CD4-positive, alpha-beta T cell treated with Interleukin-6 for 4 hours (primary cell): Measurements from ENCODE around the gene IFI27L2.

Source experiments
- DNase-seq: peaks from one replicate; pipeline ENCODE4 v3.0.0-alpha.2; 2020; ENCODE audit warnings: mixed read lengths

The IFI27L2 gene

DNA sequence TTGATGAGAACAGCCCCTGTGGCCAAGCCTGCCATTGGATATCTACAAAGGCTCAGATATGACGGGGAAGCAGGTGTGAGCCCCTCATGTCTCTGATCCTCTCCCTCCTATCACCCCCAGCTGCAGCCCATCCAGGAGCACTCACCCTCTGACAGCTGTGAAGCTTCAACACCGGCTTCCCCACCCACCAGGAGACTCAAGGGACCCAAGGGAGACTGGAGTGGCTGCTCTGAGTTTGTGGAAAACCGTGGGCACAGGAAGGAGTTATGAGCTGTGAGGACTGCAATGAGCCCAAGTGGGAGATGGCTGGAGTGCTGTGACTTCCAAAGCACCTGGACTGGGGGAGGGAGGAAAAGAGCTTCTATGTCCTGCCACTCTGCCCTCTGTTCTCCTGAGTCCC, 7.9 kb downstream of the IFI27L2 start:
- no peak for DNase-seq

GRCh38 chr14:94120667-94121340, 8.6 kb downstream of the IFI27L2 start:
- no peak for DNase-seq

GRCh38 chr14:94119071-94119470, 10.3 kb downstream of the IFI27L2 start:
- no peak for DNase-seq

DNA sequence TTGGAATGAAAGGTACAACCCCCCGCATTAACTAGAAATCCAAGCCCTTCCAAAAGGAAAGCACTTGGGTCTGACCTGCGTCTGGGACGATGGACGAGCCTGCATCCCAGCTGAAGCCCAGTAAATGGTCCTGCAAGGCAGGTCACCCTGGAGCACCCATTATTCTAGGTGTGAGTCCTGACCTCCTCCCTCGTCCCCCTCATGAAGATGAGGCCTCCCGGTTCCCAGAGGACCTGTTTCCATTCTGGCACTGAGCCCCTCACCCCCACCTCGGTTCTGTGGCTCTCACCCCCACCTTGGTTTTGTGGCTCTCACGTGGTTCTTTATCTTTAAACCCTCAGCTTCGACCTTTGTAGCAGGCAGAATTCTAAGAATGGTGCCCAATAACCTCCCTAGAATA, 11.5 kb downstream of the IFI27L2 start:
- DNase-seq, result no peak

DNA sequence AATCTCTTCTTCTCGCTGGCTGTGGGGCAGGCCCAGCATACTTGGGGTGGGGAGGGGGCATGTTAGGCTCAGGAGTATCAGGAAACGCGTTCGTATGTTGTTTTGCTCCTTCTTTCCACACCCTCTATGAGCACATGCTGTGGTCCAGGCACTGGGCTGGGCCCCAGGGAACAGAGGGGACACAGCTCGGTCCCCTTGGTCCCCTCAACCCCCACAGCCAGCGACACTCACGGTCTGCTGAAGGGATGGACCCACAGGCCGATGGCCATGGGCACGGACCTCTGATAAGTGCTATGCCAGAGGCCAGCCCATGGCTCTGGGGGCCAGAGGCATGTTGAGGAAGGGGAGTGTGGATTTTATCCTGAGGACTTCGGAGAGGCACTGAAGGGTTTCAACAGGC, 12.7 kb downstream of the IFI27L2 start:
- DNase-seq, result no peak

DNA sequence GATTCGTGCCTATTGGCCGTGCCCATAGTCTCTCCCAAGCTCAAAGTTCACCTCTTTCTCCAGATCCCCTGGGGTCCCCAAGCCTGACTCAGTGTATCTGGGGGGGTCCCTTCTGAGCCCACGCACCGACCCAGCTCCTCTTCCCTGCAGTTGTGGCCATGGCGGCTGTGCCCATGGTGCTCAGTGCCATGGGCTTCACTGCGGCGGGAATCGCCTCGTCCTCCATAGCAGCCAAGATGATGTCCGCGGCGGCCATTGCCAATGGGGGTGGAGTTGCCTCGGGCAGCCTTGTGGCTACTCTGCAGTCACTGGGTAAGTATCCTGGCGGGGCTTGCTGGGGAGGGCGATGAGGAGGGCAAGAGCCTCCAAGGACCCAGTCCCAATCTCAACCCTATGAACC, 13.8 kb downstream of the IFI27L2 start:
- DNase-seq, result no peak

DNA sequence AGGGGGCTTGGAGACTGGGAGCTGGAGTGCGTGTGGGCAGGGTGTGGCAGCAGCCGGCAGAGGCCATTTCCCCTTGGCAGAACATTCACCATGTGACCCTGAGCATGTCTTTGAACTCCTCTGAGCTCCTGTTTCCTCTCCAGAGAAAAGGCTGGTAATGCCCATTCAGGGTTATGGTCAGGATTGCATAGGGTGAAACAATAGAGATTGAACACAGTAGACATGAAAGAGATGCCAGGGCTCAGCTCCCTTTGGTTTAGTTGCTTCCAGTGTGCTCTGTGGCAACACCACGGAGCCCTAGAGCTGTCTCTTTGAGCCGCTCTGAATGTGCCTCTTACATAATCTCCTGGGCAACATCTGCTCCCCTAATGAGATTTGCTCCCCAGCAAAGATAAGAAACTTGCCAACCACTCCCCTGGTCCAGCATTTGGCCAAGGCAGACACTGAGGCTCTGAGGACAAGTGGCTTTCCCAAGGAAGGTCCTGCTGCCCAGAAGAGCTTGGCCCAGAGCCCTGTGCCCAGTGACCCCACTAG, 14.3 kb downstream of the IFI27L2 start:
- DNase-seq, result no peak

- no peak for DNase-seq
These were observed 14.8 kb downstream of the IFI27L2 start for GRCh38 chr14:94114589-94115057.

GRCh38 chr14:94113908-94114588, 15.4 kb downstream of the IFI27L2 start:
- DNase-seq, result no peak

GRCh38 chr14:94113490-94113889, 15.9 kb downstream of the IFI27L2 start:
- DNase-seq, result no peak

GRCh38 chr14:94113073-94113472, 16.3 kb downstream of the IFI27L2 start:
- no peak for DNase-seq

- DNase-seq, result no peak
These were observed 16.8 kb downstream of the IFI27L2 start for GRCh38 chr14:94112513-94113063.

DNA sequence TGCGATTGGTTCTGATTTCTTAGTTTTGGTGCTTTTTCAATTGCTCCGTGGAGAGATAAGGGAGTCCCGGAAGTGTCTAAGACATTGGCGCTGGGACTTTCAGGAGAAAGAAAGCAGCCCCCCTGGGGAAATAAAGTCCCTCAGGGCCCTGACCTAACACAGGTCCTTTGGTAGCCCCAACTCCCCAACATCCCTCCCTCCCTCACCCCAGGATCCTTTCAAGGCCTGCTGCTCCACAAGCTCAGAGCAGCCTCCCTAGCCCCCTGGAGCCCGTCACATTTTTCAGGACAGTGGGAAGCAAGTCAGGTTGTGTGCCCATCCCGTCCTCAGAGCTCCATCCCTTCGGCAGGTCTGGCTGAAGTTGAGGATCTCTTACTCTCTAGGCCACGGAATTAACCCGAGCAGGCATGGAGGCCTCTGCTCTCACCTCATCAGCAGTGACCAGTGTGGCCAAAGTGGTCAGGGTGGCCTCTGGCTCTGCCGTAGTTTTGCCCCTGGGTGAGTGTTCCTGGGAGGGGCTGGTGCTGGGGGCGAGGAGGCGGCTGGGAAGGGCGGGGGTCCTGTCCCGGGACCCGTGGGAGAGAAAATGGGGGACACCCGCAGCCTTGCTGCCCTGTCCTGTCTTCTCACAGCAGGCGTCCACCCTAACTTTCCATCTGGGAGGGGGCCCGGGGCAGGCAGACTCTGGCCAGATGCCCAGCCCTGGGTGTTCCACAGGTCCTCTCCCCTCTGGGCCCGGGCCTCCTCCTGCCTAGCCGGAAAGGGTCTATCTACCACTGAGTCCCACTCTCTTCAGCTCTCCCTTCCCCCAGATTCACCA, 17.9 kb downstream of the IFI27L2 start:
- no peak for DNase-seq

DNA sequence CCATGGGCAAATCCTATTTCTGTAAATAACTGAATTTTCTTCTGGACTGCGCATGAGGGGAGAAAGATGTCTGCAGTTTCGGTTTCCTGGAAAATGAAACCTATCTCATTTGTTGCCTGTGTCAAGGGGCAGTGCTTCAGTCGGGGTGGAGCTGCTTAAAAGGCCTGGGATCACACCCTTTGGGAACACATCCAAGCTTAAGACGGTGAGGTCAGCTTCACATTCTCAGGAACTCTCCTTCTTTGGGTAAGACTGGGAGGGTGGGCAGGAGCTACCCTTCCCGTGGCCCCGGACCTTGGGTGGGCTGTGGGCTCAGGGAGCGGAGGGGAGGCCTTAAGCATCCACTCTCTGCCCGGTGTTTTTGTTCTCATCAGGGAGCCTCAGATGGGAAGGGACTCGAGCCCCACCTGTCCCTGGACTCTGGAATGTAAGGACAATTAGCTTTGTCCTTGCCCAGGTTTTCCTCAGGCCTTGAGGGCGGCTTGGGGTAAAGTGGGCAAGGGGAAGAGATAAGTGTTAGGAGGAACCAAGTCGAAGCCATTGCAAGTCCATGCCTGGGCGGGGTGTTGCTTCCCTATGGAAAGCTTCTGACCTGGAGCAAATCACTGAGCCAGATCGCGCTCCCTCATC, 18.7 kb downstream of the IFI27L2 start, which contains the start of gene IFI27:
Gene IFI27 (plus strand): TSS at position 185 of the 630 bp plus-strand sequence.
- no peak for DNase-seq

- no peak for DNase-seq
These were observed 19.5 kb downstream of the IFI27L2 start for GRCh38 chr14:94109915-94110250.

DNA sequence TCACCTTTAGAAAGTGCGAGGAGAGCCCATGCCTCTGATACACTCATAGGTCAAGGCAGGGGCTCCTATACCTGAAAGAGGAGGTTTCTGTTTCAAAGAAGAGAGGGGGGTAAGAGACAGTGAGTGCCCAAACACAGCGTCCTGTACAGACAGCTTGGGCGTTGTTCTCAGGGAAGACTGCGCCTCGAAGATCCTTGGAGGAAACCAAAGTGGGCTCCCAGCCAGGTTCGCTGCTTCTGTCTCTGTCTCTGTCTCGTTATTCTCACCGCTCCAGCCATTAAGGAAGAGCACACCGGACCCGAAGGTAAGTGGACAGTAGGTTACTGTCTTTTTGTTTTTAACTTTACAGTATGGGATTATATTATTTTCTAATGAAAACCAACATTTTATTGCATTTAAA, 24.7 kb downstream of the IFI27L2 start:
- DNase-seq, result no peak

DNA sequence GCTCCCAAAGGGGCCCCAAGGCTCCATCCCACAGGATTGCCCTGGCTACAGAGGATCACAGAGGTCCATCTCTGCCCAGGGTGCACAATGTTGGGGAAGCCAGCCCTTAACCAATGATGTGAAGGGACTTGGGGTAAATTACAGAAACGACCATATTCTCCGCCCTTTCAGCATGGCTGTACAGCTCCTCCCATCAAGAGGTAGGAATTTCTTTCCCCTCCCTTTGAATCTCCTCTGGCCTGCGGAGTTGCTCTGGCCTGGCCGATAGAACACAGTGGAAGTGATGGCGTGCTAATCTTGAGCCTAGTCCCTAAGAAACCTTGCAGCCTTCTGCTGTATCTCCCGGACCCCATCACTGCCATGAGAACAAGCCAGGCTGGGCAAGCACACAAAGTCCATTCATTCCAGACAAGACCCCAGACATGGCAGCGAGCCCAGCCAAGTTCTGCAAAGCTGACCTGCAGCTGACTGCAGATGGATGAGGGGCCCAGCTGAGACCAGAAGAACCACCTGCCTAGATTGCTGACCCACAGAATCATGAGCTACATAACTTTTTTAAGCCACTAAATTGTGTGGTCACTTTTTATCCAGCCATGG, 25.8 kb downstream of the IFI27L2 start:
- DNase-seq, result no peak

DNA sequence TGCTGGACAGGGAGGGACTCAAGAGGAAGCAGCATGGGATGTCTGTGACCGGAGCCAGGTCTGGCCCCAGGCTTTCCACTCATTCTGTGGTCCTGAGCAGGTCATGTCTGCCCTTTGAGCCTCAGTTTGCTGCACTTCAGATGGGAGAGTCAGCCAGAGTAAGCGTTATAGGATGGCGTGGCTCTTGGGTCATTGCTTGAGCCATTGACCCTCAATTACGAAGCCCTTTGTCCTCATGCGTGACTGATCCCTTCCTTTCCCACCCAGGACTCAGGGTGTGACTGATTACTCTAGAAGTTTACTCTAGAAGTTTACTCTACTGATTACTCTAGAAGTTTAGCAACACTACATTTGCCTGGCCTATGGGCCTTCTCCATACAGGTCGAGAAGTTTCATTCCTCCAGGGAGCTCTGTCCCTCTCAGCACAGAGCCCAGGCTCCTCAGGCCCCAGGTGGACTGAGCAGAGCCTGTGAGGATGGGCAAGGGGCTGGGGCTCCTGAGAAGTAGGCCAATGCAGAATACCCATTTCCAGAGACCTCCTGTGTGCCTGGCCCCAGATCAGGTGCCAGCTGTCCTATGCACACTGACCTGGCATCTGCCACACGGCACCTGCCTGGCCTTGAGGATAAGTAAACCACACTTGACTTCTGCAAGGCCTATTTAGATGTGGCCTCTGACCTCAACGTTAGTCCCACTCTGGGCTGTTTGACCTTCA, 26.5 kb downstream of the IFI27L2 start:
- DNase-seq, result no peak

DNA sequence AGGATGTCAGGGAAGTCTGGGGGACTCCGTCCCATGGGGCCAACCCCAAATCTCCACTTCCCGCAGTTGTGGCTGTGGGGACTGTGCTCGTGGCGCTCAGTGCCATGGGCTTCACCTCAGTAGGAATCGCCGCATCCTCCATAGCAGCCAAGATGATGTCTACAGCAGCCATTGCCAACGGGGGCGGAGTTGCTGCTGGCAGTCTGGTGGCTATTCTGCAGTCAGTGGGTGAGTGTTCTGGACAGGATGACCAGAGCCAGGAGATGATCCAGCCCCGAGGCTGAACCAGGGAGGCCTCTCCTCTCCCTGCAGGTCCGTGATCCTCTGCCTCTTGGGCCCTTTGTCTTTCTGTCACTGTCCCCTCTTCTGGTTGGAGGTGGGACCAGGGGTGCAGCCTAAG, 27.7 kb downstream of the IFI27L2 start:
- DNase-seq, result no peak

- DNase-seq, result no peak
These were observed 28.6 kb downstream of the IFI27L2 start for GRCh38 chr14:94100847-94101246.

DNA sequence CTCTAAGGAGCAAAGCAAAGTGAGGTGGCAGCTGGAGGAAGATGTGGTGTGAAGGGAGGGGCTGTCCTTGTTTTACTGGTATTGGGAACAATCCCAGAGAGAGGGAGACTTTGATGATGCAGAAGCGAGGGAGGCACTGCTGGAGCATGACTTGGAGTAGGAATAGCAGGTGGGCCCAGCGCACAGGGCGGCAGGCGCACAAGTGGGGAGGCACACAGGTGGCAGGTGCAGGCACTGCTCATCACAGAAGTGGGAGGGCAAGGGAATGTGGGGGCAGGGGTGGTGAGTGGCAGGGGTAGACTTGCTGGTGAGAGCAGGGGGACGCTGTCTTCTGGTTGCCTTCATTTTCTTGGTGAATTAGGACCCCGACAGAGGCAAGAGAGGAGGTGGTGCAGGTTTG, 30.4 kb downstream of the IFI27L2 start:
- no peak for DNase-seq
